Body of pancreas (tissue), 4 donors: ENCODE results near the gene PRKCB. TPM values are rescaled to one million over a fixed set of nuclear protein-coding genes. Genes with fewer than 3 reads are reported as not detected.
A peak's percentile ranks its signal among the peaks of the same experiment; 100 is the strongest.

Experiments
- ATAC-seq: fragments of 150-250 bp; one replicate; pipeline ENCODE4 v1.9.1; 2016
- DNase-seq, 4 donors: peaks; one replicate each; pipeline ENCODE4 v3.0.0-alpha.2; 2019
- H3K27ac ChIP-seq, 4 donors: fragments of 200-600 bp; sonication (generic); 1 replicate in 3 of 4; 2 replicates in 1 of 4; pipeline versions ENCODE4 v1.5.1 to v1.6.1; 2016 to 2019; ENCODE audit warnings: mild to moderate bottlenecking in 1 of 4, mixed read lengths in 1 of 4, moderate library complexity in 1 of 4
- H3K27me3 ChIP-seq, 2 donors: fragments of 200-600 bp; sonication (generic); one replicate each; pipeline ENCODE4 v1.6.0; 2016; ENCODE audit warnings: mild to moderate bottlenecking in 1 of 2
- H3K36me3 ChIP-seq, 2 donors: fragments of 200-600 bp; sonication (generic); replicated peaks in 1 of 2; 2 replicates each; pipeline ENCODE4 v1.5.1; 2016; ENCODE audit warnings: low read depth in 2 of 2; ENCODE audit not compliant: insufficient read depth in 1 of 2
- H3K4me1 ChIP-seq: fragments of 200-600 bp; sonication (generic); one replicate; pipeline ENCODE4 v1.6.0; 2016
- H3K4me3 ChIP-seq, 2 donors: fragments of 200-600 bp; sonication (generic); 1 replicate in 1 of 2; 2 replicates in 1 of 2; pipeline ENCODE4 v1.5.1; 2016 to 2019
- H3K9me3 ChIP-seq, 3 donors: fragments of 200-600 bp; sonication (generic); 1 replicate in 2 of 3; 2 replicates in 1 of 3; pipeline ENCODE4 v1.5.1; 2016
- POLR2A ChIP-seq, 3 donors: fragments of 450-650 bp; IDR thresholded peaks; one replicate each; pipeline ENCODE4 v1.6.1; 2016; ENCODE audit warnings: antibody characterized with exemption in 3 of 3, mild to moderate bottlenecking in 2 of 3
- WGBS, 2 donors: methylation state at CpG; one replicate each; pipeline ENCODE4 v1.1.5; 2017; 5-methylcytosine and 5-hydroxymethylcytosine counted together
- intact Hi-C: fragments of 100-400 bp; cut with DNase I; formaldehyde crosslinking; loops from one replicate; pipeline ENCODE4 v1.15.1; 2023
- total RNA-seq, 2 donors: library from RNA; depleted of rRNA; stranded (reverse); fragments of >200 nt; gene quantifications; one replicate each; pipeline ENCODE4 v1.1.0, GENCODE V29; 2016
- TF ChIP-seq, protein P1 (sequence below), 7 experiments: fragments of 450-650 bp in 4 of 7; fragments of 200-600 bp in 3 of 7; sonication (generic) in 3 of 7; IDR thresholded peaks; one replicate each; pipeline ENCODE4 v1.5.1; 2016 to 2019; ENCODE audit warnings: antibody characterized with exemption in 7 of 7

The PRKCB gene
- total RNA-seq, 2 donors from 2014 or later = 0.33 to 10.6 TPM

- no peaks in the 10 kb centered on the region for H3K27me3 ChIP-seq
- ATAC-seq (no peak), DNase-seq (no peak)
- intact Hi-C loops = no loop called here
- H3K27ac ChIP-seq = no peak overlapping the region
- no peak overlapping the region for H3K4me3 ChIP-seq
- no peaks in the 10 kb centered on the region for H3K36me3 ChIP-seq
- 75 to 83% methylated on average over 1 of the region's 1 CpG for WGBS, 2 donors
- no peaks in the 10 kb centered on the region for H3K4me1 ChIP-seq
- H3K9me3 ChIP-seq = no peaks in the 10 kb centered on the region
- no peak for TF ChIP-seq POLR2A (IDR thresholded peaks at IDR 0.05)
- TF ChIP-seq, protein P1, sequence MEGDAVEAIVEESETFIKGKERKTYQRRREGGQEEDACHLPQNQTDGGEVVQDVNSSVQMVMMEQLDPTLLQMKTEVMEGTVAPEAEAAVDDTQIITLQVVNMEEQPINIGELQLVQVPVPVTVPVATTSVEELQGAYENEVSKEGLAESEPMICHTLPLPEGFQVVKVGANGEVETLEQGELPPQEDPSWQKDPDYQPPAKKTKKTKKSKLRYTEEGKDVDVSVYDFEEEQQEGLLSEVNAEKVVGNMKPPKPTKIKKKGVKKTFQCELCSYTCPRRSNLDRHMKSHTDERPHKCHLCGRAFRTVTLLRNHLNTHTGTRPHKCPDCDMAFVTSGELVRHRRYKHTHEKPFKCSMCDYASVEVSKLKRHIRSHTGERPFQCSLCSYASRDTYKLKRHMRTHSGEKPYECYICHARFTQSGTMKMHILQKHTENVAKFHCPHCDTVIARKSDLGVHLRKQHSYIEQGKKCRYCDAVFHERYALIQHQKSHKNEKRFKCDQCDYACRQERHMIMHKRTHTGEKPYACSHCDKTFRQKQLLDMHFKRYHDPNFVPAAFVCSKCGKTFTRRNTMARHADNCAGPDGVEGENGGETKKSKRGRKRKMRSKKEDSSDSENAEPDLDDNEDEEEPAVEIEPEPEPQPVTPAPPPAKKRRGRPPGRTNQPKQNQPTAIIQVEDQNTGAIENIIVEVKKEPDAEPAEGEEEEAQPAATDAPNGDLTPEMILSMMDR (IDR thresholded peaks at IDR 0.05) = no peak
These were observed 158.8 kb downstream of the PRKCB start for GRCh38 chr16:23994615-23995014.

- no peak overlapping the region for H3K27ac ChIP-seq
- ATAC-seq (no peak), DNase-seq (peak; percentile 44 to 74 (median 56))
- intact Hi-C loops = no loop called here
- no peaks in the 10 kb centered on the region for H3K4me1 ChIP-seq
- no peak for TF ChIP-seq POLR2A (IDR thresholded peaks at IDR 0.05)
- TF ChIP-seq, protein P1 (IDR thresholded peaks at IDR 0.05) = no peak
- no peak overlapping the region for H3K4me3 ChIP-seq
- H3K9me3 ChIP-seq = no peaks in the 10 kb centered on the region
- no peaks in the 10 kb centered on the region for H3K36me3 ChIP-seq
- WGBS, 2 donors = 22 to 23% methylated on average over 4 of the region's 4 CpGs
- H3K27me3 ChIP-seq = no peaks in the 10 kb centered on the region
These were observed 160.6 kb downstream of the PRKCB start for GRCh38 chr16:23996258-23996955.

DNA sequence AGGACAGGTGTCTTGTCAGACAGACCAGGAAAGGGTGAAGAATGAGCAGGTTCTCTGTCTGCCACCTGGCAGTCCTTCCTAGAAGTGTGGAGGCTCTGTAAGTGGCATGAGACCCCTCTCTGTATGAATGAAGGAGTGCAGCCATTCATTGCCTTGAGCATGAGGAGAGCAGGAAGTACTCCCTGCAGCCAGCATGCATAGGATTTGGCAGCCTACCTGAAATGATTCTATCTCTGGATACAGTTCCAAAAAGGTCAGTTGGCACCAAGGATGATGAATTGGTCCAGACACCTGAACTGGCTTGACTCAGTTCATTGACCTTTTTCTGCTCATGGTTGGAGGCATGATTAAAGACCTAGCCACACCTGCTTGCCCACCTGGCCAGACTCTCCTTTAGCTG, 163.0 kb downstream of the PRKCB start:
- no peaks in the 10 kb centered on the region for H3K27me3 ChIP-seq
- intact Hi-C loops = no loop called here
- H3K27ac ChIP-seq = no peak overlapping the region
- no peak for TF ChIP-seq POLR2A (IDR thresholded peaks at IDR 0.05)
- TF ChIP-seq, protein P1 (IDR thresholded peaks at IDR 0.05) = no peak
- no peaks in the 10 kb centered on the region for H3K4me1 ChIP-seq
- H3K4me3 ChIP-seq = no peak overlapping the region
- no peaks in the 10 kb centered on the region for H3K9me3 ChIP-seq
- no peaks in the 10 kb centered on the region for H3K36me3 ChIP-seq
- DNase-seq (no peak), ATAC-seq (no peak)

DNA sequence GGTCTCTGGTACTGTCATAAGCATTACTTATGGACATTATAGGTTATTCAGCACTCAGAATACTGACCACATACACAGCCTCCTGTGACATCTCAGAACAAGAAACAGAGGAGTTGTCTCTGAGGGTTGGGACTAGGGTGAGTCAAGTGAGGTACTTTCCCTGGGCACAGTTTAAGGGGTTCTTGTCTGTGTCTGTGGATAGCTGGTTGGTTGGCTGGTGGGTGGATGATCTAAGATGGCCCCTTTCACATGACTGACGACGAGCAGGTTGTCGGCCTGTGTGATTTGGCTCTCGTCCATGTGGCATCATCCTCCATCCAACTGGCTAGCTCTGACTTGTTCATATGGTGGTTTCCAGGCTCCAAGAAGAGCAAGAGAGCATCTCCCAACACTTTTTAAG, 163.9 kb downstream of the PRKCB start:
- Histone ChIP-seq H3K27me3 (no peaks in the 10 kb centered on the region), H3K27ac (no peak overlapping the region), H3K4me1 (no peaks in the 10 kb centered on the region), H3K9me3 (no peaks in the 10 kb centered on the region), H3K36me3 (no peaks in the 10 kb centered on the region), H3K4me3 (no peak overlapping the region)
- WGBS, 2 donors = 53 to 61% methylated on average over 4 of the region's 4 CpGs
- no peak for ATAC-seq
- no peak for TF ChIP-seq POLR2A (IDR thresholded peaks at IDR 0.05)
- TF ChIP-seq, protein P1 (IDR thresholded peaks at IDR 0.05) = no peak
- intact Hi-C loops = no loop called here
- no peak for DNase-seq

DNA sequence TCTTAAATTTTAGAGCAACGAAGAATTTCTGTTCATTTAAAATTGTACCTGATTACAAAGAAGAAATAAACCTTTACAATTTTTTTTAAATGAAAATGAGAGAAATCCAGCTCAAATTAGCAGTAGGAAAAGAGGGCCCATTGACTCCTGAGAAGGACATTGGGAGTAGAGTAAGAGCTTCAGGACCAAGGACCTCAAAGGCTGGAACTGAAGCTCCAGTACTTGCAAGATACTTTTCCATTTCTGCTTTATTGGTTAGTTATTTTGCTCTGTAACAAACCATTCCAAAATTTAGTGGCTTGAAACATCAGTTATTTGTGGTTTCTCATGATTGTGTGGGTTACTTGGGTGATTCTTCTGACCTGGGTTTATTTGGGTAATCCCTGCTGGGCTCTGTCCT, 165.9 kb downstream of the PRKCB start:
- WGBS, 2 donors = 44 to 52% methylated on average over 1 of the region's 1 CpG
- no peak for ATAC-seq
- Histone ChIP-seq H3K9me3 (no peaks in the 10 kb centered on the region), H3K27ac (no peak overlapping the region), H3K4me1 (no peaks in the 10 kb centered on the region), H3K4me3 (no peak overlapping the region), H3K27me3 (no peaks in the 10 kb centered on the region), H3K36me3 (no peaks in the 10 kb centered on the region)
- TF ChIP-seq, protein P1 (IDR thresholded peaks at IDR 0.05) = no peak
- TF ChIP-seq POLR2A (IDR thresholded peaks at IDR 0.05) = no peak
- intact Hi-C loops = no loop called here
- DNase-seq = no peak
